ENCODE results near the gene BPIFA1.

BPIFA1 gene

DNA sequence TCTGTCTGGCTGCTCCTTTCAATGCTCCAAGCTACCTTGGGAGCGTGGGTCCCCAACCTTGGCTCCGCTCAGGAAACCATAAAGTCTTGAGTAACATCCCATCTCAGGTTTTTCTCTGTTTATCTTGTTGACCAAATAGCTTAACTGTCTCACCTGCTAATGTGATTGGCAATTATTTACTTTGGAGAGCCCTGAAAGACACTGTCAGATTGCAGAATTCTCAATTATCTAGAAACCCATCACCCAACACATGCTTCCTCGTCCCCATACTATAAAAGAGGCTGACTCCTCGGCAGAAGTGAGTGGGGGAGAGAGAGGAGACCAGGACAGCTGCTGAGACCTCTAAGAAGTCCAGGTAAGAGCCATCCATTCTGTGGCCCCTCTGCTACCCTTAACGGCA, at the start of gene BPIFA1:
TSS of gene BPIFA1 (plus strand) at position 301 of the 400 bp plus-strand sequence. CDS start 1,716 bp downstream, outside the sequence.
- H3K4me1 ChIP-seq = peaks cover 26% of the 10 kb centered on the region
- H3K27ac ChIP-seq = no peak within 1 kb of the TSS
- H3K27me3 ChIP-seq = no peaks in the 10 kb centered on the region
- no peak within 1 kb of the TSS for H3K4me2 ChIP-seq
- TF ChIP-seq Cebpa-rat (IDR thresholded peaks at IDR 0.05) = no peak
- H4K20me1 ChIP-seq = no peaks in the 10 kb centered on the region
- no peaks in the 10 kb centered on the region for H3K36me3 ChIP-seq
- no peak within 1 kb of the TSS for H3K9ac ChIP-seq
- H3K4me3 ChIP-seq = no peak within 1 kb of the TSS
- no peaks in the 10 kb centered on the region for H3K9me3 ChIP-seq

DNA sequence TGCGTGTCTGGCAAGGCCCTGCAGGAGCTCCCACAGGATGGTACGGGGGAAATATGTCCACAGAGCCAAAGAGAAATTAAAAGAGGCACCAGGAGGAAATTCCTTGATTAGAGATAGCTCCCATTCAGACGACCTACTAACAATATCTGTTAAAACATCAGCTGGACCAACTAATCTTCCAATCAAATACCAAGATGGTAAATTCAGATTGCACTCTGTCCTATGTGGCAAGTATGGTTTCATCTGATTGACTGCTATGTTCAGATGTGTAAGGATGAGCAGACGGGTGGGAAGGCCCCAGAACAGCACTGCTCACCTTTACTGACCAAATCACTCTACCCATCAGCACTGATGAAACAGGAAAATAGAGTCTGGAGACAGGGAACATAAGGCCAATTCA, 48.3 kb upstream of the BPIFA1 start:
- H4K20me1 ChIP-seq = no peaks in the 10 kb centered on the region
- no peak overlapping the region for H3K4me2 ChIP-seq
- no peaks in the 10 kb centered on the region for H3K36me3 ChIP-seq
- no peak overlapping the region for H3K27ac ChIP-seq
- no peak overlapping the region for H3K9ac ChIP-seq
- H3K27me3 ChIP-seq = no peaks in the 10 kb centered on the region
- no peak overlapping the region for H3K4me3 ChIP-seq
- no peak for TF ChIP-seq Cebpa-rat (IDR thresholded peaks at IDR 0.05)
- no peaks in the 10 kb centered on the region for H3K4me1 ChIP-seq
- H3K9me3 ChIP-seq = peaks cover 10% of the 10 kb centered on the region; the same call in 1 of the 2 replicates

DNA sequence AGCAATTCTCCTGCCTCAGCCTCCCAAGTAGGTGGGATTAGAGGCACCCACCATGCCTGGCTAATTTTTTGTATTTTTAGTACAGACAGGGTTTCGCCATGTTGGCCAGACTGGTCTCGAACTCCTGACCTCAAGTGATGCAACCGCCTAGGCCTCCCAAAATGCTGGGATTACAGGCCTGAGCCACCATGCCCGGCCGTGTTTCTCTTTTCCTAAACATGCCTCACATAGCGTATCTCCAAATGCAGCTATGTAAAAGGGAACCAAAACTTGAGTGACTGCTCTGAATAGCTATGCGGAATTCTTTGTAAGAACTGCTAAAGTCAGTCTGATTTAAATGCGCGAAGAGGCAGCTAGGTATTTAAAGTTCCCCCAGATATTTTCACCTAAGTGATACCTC, 47.4 kb upstream of the BPIFA1 start:
- no peaks in the 10 kb centered on the region for H3K4me1 ChIP-seq
- no peak overlapping the region for H3K4me2 ChIP-seq
- no peak for TF ChIP-seq Cebpa-rat (IDR thresholded peaks at IDR 0.05)
- peaks cover 4% of the 10 kb centered on the region; the same call in 1 of the 2 replicates for H3K9me3 ChIP-seq
- H3K36me3 ChIP-seq = no peaks in the 10 kb centered on the region
- H3K4me3 ChIP-seq = no peak overlapping the region
- H4K20me1 ChIP-seq = no peaks in the 10 kb centered on the region
- no peak overlapping the region for H3K27ac ChIP-seq
- no peaks in the 10 kb centered on the region for H3K27me3 ChIP-seq
- H3K9ac ChIP-seq = no peak overlapping the region

DNA sequence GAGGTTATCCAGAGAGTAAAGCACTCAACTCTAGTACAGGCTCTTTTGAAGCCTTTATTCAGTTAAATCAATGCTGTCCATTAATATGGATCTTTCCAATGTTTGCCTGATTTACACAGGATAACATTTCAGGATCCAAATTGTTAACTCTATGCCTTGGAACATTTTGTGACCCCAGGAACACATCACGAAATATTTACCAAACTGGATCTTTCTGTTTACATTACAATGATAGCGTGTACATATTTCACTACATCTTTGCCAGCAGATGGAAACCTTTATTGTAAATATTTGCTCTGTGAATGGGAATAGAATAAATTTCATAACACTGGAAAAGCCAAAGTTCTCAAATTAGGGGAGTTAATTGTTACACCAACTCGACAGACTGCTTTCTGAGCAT, 44.3 kb upstream of the BPIFA1 start:
- Histone ChIP-seq H4K20me1 (no peaks in the 10 kb centered on the region), H3K36me3 (no peaks in the 10 kb centered on the region), H3K27me3 (no peaks in the 10 kb centered on the region), H3K9ac (no peak overlapping the region), H3K4me1 (no peaks in the 10 kb centered on the region), H3K9me3 (no peaks in the 10 kb centered on the region), H3K4me2 (no peak overlapping the region), H3K27ac (no peak overlapping the region), H3K4me3 (no peak overlapping the region)
- no peak for TF ChIP-seq Cebpa-rat (IDR thresholded peaks at IDR 0.05)

DNA sequence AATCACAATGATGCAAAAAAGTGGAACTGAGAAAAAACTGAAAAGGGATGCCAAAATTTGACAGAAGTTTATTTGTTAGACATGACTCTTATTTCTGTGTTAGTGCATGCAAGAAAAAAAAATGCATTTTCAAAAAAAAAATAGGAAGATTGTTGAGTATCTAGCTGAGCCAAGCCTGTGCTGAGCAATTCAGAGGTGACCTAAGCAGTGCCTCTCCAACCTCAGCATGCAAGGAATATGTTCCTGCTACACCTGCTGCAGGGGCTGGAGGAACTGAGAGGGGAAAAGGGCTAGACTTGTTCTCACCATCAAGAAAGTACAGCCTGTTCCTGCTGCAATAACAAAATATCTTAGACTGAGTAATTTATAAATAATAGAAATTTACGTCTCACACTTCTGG, 43.8 kb upstream of the BPIFA1 start:
- Histone ChIP-seq H3K4me3 (no peak overlapping the region), H3K27me3 (no peaks in the 10 kb centered on the region), H3K4me1 (no peaks in the 10 kb centered on the region), H3K27ac (no peak overlapping the region), H3K36me3 (no peaks in the 10 kb centered on the region), H3K4me2 (no peak overlapping the region), H3K9me3 (no peaks in the 10 kb centered on the region), H3K9ac (no peak overlapping the region), H4K20me1 (no peaks in the 10 kb centered on the region)
- TF ChIP-seq Cebpa-rat (IDR thresholded peaks at IDR 0.05) = no peak

DNA sequence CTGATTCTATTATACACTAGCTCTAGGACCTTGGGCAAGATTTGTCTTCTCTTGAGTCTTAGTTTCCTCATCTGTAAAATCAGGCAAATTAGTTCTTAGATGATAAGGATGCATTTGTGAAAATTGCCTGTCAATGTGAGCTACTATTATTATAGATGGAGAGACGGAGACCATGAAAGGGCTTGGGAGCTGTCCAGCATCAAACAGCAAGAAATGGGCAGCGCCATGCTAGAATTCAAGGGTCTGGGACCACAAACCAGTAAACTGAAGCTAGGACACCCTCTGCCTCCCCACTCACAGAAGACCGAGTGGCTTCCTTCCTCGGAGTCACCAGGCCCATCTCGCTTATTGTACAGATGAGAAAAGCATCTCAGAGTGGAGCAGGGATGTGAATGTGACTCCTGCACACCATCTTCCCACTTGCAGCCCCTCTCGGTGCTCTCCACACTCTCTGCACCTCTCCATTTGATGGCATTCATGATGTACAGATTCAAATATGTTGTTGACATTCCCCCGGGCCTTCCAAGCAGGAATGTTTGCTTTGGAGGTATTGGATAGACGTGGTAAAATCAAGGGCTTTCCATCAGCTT, 42.8 kb upstream of the BPIFA1 start:
- Histone ChIP-seq H3K4me1 (no peaks in the 10 kb centered on the region), H3K36me3 (no peaks in the 10 kb centered on the region), H3K27me3 (no peaks in the 10 kb centered on the region), H3K9ac (no peak overlapping the region), H3K4me2 (no peak overlapping the region), H3K9me3 (no peaks in the 10 kb centered on the region), H3K4me3 (no peak overlapping the region), H4K20me1 (no peaks in the 10 kb centered on the region), H3K27ac (no peak overlapping the region)
- no peak for TF ChIP-seq Cebpa-rat (IDR thresholded peaks at IDR 0.05)

DNA sequence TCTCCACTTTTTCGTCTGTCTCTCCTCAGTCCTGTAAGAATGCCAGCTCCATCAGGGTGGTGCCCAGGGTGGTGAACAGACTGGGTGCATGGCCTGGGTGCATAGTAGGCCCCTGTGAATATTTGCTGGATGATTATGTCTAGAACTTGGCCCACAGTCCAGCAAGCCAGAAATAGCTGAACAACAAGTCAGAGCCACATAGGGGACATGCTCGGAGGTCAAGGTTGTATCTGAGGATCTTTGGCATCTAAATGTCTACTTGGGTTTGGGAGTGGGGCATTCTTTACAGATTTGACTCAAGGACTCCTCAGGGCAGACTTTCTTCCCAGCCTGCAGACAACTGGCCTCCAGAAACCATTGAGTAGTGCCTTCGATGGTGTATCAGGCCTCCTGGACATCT, 36.8 kb upstream of the BPIFA1 start:
- no peaks in the 10 kb centered on the region for H3K36me3 ChIP-seq
- TF ChIP-seq Cebpa-rat (IDR thresholded peaks at IDR 0.05) = no peak
- H3K27me3 ChIP-seq = no peaks in the 10 kb centered on the region

DNA sequence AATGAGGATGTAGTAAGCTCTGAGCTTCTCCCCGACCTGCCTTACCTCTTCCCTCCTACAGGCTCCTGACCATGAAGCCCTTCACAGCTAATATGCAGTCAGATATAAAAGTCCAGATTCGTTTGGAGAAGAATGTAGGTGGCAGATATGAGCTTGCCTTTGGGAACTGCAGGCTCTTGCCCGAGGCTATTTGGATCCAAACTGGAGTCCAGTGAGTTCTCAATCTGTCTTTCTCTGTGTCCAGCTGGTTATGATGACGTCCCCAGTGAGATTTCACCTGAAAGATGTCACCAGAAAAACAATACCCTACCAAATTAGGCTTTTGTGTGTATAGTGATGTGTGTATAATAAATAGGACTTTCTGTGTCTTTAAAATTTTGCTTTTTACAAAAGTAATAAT, 33.3 kb upstream of the BPIFA1 start:
- Histone ChIP-seq H3K9me3 (no peaks in the 10 kb centered on the region), H4K20me1 (no peaks in the 10 kb centered on the region; the same call in 1 of the 2 replicates), H3K27me3 (no peaks in the 10 kb centered on the region), H3K36me3 (no peaks in the 10 kb centered on the region), H3K4me1 (no peaks in the 10 kb centered on the region), H3K9ac (no peak overlapping the region), H3K27ac (no peak overlapping the region), H3K4me2 (no peak overlapping the region), H3K4me3 (no peak overlapping the region)
- TF ChIP-seq Cebpa-rat (IDR thresholded peaks at IDR 0.05) = no peak

More for the DNA sequence above, 36.8 kb upstream of the BPIFA1 start:
- no peak overlapping the region for H3K27ac ChIP-seq
- no peaks in the 10 kb centered on the region for H4K20me1 ChIP-seq
- no peaks in the 10 kb centered on the region for H3K4me1 ChIP-seq
- no peak overlapping the region for H3K9ac ChIP-seq
- H3K4me2 ChIP-seq = no peak overlapping the region
- no peak overlapping the region for H3K4me3 ChIP-seq
- H3K9me3 ChIP-seq = no peaks in the 10 kb centered on the region

DNA sequence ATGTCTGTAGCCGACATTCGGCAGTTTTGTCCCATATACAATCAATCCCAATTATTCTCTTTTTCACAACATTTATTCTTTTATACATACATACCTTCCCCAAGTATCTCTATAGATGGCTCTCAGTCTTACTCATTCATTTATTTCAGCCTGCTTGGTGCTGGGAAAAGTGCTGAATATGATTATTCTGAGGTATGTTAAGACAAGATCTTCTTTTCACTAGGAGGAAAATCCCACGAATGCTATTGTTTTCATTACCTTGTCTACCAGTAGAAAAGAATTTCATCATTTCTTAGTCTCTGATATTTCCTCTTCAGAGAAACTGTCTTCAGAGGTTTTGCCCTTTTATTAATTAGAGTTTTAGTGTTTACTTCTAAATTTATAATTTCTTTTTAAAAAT, 32.4 kb upstream of the BPIFA1 start:
- TF ChIP-seq Cebpa-rat (IDR thresholded peaks at IDR 0.05) = no peak
- no peaks in the 10 kb centered on the region for H3K9me3 ChIP-seq
- no peaks in the 10 kb centered on the region for H3K36me3 ChIP-seq
- H3K27me3 ChIP-seq = no peaks in the 10 kb centered on the region
- H3K4me1 ChIP-seq = no peaks in the 10 kb centered on the region
- H3K4me2 ChIP-seq = no peak overlapping the region
- H4K20me1 ChIP-seq = no peaks in the 10 kb centered on the region; the same call in 1 of the 2 replicates
- no peak overlapping the region for H3K27ac ChIP-seq
- H3K9ac ChIP-seq = no peak overlapping the region
- no peak overlapping the region for H3K4me3 ChIP-seq

DNA sequence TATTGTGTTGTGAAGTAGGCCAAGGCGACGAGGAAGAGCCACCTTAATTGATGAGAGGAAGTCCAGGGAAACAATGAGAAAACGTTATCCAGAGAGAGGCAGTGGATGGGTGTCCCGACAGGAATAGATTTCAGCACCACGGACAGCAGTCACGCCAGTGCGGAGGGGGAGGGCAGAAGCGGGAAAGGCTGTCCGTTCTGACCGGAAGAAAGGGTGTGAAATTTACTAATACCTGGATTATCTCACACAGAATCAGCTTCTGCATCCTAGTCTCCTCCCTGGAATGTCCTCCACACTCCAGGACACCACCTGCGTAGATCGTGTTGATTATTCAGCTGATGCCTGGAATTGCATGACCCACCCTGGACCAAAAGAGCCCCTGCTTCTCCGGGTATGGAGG, 26.0 kb upstream of the BPIFA1 start:
- Histone ChIP-seq H3K9me3 (no peaks in the 10 kb centered on the region), H3K27ac (no peak overlapping the region), H3K27me3 (no peaks in the 10 kb centered on the region), H3K36me3 (no peaks in the 10 kb centered on the region), H3K9ac (no peak overlapping the region), H3K4me3 (no peak overlapping the region), H3K4me1 (no peaks in the 10 kb centered on the region), H4K20me1 (no peaks in the 10 kb centered on the region; the same call in 1 of the 2 replicates), H3K4me2 (no peak overlapping the region)
- TF ChIP-seq Cebpa-rat (IDR thresholded peaks at IDR 0.05) = no peak

DNA sequence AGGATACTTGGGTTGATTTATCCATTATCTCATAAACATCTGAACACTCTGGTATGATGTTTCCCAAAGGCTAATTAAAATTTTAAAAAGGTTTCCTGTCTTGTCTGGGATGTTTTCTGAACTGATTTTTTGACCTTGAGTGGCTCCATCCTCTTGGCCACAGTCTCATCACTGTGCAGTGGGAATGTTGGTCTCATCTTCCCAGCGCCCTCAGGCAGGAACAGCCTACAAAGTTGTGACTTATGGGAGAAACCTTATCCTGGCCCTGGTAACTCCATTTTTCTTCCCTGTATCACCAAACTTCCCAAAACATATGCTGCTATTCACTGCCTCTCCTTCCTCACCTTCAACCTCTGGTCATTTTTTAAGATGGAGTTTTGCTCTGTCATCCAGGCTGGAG, 25.4 kb upstream of the BPIFA1 start:
- Histone ChIP-seq H3K36me3 (no peaks in the 10 kb centered on the region), H3K4me1 (no peaks in the 10 kb centered on the region), H3K27ac (no peak overlapping the region), H4K20me1 (no peaks in the 10 kb centered on the region; the same call in 1 of the 2 replicates), H3K9ac (no peak overlapping the region), H3K4me2 (no peak overlapping the region), H3K9me3 (no peaks in the 10 kb centered on the region), H3K4me3 (no peak overlapping the region), H3K27me3 (no peaks in the 10 kb centered on the region)
- no peak for TF ChIP-seq Cebpa-rat (IDR thresholded peaks at IDR 0.05)
